Retinal pigment epithelial cell (primary cell): ENCODE data around the gene SSX2IP.
"Not testable (repeated sequence)": the region's sequence is repeated elsewhere in the genome, so short reads cannot be mapped to it uniquely, and the experiment has no call there.

Source experiments
- DNase-seq: peaks from one replicate; pipeline ENCODE4 v3.0.0-alpha.2; 2010; ENCODE audit warnings: low read depth
- H3K4me3 ChIP-seq: 2 replicates; pipeline ENCODE4 v1.5.1; 2011; ENCODE audit warnings: mild to moderate bottlenecking, low read length, control low read depth, moderate library complexity
- TF ChIP-seq, protein P1 (sequence below): conservative IDR thresholded peaks from 2 replicates; pipeline ENCODE4 v1.5.1; 2011; ENCODE audit warnings: low read depth, low read length, control low read depth, inconsistent platforms

SSX2IP gene

DNA sequence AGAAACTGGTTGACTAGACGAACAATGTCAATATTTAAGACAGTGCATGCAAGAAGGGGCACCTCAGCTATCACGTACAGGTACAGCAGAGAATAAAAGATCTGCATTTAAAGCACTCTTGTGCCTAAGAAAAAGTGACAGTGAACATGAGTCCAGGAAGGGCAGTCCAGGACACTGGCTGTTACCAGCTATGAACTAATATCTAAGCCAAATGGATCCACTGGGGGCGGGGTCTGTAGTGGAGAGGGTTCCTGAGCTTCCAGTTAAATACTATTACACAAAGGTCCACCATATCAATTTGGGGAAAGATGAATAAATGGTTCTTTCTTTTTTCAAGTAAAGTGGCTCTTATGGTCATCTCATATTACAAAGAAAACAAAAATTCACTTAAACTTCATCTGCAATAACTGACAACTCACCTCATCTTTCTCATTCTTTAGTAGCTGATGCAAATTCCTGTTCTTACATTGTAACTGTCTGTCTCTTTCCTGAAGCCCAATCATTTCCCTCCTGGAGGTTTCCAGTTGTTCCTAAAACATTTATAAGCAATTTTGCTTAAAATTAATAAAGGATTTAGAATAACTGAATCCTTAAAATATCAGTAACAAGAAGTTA lies 24.5 kb downstream of the SSX2IP start:
- DNase-seq, result no peak
- TF ChIP-seq, protein P1, sequence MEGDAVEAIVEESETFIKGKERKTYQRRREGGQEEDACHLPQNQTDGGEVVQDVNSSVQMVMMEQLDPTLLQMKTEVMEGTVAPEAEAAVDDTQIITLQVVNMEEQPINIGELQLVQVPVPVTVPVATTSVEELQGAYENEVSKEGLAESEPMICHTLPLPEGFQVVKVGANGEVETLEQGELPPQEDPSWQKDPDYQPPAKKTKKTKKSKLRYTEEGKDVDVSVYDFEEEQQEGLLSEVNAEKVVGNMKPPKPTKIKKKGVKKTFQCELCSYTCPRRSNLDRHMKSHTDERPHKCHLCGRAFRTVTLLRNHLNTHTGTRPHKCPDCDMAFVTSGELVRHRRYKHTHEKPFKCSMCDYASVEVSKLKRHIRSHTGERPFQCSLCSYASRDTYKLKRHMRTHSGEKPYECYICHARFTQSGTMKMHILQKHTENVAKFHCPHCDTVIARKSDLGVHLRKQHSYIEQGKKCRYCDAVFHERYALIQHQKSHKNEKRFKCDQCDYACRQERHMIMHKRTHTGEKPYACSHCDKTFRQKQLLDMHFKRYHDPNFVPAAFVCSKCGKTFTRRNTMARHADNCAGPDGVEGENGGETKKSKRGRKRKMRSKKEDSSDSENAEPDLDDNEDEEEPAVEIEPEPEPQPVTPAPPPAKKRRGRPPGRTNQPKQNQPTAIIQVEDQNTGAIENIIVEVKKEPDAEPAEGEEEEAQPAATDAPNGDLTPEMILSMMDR, result no peak
- H3K4me3 ChIP-seq, result no peak overlapping the region

DNA sequence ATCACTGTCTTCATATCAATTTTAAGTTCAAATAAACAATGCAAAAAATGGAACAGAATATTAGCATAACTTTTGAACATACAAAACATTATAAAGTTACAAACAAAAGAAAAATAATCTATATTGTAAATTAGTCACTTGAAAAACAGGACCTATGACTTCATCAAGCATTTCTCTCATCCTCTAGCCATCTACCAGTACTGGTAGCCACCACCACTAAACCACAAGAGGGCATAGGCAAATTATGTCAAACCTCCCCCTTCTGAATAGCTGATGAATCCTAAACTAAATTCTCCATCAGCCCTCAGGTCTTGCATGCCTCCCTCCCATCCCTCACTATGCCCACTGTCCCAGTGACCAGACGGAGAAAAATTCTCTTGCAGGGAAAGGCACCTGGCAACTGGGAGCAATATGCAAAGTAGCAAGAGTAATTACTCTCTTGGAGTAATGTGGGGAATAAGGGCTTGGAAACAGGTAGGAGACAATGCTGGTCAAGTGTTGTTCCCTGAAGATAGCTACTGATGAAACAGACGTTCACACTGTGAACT lies 37.1 kb downstream of the SSX2IP start:
- DNase-seq, result no peak
- TF ChIP-seq, protein P1, result peak; percentile 10
- H3K4me3 ChIP-seq, result no peak overlapping the region

DNA sequence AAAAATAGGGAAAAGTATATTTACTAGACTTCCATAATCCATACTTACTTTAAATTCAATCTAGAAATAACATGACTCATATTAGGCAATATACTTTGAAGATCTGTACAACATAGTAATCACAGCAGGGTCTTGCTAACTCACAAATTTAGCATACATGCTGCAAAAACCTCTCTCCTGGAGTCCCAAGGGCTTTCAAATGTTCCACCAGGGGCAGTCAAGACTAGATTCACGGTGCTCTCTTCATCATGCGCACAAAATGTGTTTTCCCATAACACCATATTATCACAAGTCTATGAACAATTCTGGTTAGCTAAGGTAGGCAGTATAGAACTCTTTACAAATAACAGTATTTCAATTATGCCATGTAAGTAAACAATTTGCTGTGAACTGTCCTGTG lies 45.8 kb downstream of the SSX2IP start:
- TF ChIP-seq, protein P1, result peak; percentile 9
- no peak overlapping the region for H3K4me3 ChIP-seq
- DNase-seq, result no peak

DNA sequence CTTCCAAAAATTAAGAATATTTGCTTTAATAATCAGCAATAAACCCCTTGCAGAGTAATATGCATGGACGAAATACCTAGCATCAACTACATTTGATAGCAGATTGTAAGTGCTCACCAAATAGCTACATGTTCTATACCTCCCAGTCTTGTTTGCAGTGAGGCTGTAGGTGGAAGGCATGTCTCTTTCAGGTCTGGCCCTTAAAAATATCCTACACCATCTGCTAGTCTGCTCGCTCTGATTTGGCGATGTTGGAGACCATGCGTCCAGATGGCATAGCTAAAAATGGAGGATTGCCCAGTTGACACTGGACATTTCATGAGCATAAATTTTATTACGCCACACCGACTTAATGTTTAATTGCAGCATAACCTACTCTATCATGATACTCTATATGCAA lies 47.1 kb downstream of the SSX2IP start:
- TF ChIP-seq, protein P1, result no peak
- no peak overlapping the region for H3K4me3 ChIP-seq
- no peak for DNase-seq

DNA sequence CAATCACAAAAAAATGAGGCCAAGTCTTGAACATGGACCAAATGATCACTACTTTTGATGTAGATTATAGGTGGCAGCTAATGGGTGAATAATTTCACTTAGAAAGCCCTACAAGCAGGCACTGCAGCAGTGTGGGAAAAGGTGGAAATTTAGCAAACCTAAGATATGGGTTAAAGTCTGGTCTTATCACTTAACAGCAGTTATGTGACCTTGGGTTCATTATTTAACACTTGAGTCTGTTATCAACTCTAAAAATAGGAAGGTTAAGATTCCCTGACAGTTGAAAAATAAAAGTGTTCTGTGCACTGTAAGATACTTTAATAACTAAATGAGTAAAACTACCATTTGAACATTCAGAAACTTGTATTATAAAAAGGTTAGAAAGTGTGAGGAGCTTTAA lies 47.5 kb downstream of the SSX2IP start:
- no peak for DNase-seq
- H3K4me3 ChIP-seq, result no peak overlapping the region
- TF ChIP-seq, protein P1, result no peak

DNA sequence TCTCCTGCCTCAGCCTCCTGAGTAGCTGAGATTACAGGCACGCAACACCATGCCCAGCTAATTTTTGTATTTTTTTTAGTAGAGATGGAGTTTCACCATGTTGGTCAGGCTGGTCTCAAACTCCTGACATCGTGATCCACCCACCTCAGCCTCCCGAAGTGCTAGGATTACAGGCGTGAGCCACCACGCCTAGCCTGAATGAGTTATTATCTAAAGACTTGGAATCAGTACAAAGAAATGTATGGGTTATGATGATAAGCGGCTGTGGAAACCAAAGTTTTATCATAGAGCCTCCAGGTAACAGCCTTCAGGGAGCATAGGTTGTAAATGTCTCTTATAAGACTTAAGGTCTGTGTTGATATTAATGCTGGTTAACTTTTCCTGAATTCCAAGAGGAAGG lies 50.5 kb downstream of the SSX2IP start:
- H3K4me3 ChIP-seq, DNase-seq: not testable (repeated sequence)

DNA sequence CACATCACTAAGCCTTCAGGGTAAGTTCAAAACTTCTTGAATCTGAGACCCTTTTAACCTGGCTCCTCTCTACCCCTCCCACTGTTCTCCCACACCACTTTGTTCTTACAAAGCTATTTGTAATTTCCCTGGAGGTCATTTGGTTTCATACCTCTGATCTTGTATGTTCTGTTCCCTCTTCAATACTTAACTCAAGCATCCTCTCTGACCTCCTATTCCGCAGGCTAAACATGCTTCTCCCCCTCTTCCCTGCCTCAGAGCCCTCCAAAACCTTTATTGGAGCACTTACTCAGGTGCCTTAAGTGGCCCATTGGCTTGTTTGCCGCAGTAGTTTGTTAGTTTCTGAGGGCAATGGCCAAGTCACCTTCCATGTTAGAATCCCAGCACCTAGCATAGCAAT lies 54.8 kb downstream of the SSX2IP start:
- no peak overlapping the region for H3K4me3 ChIP-seq
- DNase-seq, result no peak
- TF ChIP-seq, protein P1, result no peak
